Measurements from ENCODE around the gene GABRA4. TPM values are rescaled to one million over a fixed set of nuclear protein-coding genes. Genes with fewer than 3 reads are reported as not detected.

GABRA4 gene
- total and polyA plus RNA-seq, 2 experiments from 2014 or later: 1.5 to 1.9 TPM

- no peak overlapping the region for H3K4me2 ChIP-seq
- peaks cover 17% of the 10 kb centered on the region for H3K9me2 ChIP-seq (ENCODE audit: insufficient read depth)
- H3K4me1 Mint-ChIP-seq: no peaks in the 10 kb centered on the region
- no peaks in the 10 kb centered on the region for H3F3A ChIP-seq (replicated peaks; ENCODE audit: low read depth)
- H3K4me3 ChIP-seq: no peak overlapping the region
- peaks cover 4% of the 10 kb centered on the region; the same call in 1 of the 3 replicates for H3K36me3 Mint-ChIP-seq (ENCODE audit: low read depth)
- DNase-seq (ENCODE audit: low spot score) (no peak), ATAC-seq (no peak)
- no peaks in the 10 kb centered on the region for H3K79me2 ChIP-seq (replicated peaks; ENCODE audit: insufficient read depth)
- H2AFZ ChIP-seq: no peak overlapping the region
- H3K4me1 ChIP-seq (ENCODE audit: insufficient read depth): no peaks in the 10 kb centered on the region
- H3K36me3 ChIP-seq (ENCODE audit: insufficient read depth): no peaks in the 10 kb centered on the region
- TF ChIP-seq ZNF114 (CRISPR knock-in tag; IDR thresholded peaks at IDR 0.05): no peak
- TF ChIP-seq CREB1 (CRISPR knock-in tag; IDR thresholded peaks at IDR 0.05; ENCODE audit: low read depth): no peak
- TF ChIP-seq REST (IDR thresholded peaks at IDR 0.05; ENCODE audit: unreplicated experiment): no peak
- TF ChIP-seq, protein P1, sequence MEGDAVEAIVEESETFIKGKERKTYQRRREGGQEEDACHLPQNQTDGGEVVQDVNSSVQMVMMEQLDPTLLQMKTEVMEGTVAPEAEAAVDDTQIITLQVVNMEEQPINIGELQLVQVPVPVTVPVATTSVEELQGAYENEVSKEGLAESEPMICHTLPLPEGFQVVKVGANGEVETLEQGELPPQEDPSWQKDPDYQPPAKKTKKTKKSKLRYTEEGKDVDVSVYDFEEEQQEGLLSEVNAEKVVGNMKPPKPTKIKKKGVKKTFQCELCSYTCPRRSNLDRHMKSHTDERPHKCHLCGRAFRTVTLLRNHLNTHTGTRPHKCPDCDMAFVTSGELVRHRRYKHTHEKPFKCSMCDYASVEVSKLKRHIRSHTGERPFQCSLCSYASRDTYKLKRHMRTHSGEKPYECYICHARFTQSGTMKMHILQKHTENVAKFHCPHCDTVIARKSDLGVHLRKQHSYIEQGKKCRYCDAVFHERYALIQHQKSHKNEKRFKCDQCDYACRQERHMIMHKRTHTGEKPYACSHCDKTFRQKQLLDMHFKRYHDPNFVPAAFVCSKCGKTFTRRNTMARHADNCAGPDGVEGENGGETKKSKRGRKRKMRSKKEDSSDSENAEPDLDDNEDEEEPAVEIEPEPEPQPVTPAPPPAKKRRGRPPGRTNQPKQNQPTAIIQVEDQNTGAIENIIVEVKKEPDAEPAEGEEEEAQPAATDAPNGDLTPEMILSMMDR (conservative IDR thresholded peaks at IDR 0.05; ENCODE audit: low read depth in 2 of 2): no peak
- no peak for TF ChIP-seq POLR2AphosphoS5 (IDR thresholded peaks at IDR 0.05; ENCODE audit: low read depth)
- no peak for TF ChIP-seq ZNF462 (CRISPR knock-in tag; IDR thresholded peaks at IDR 0.05)
- TF ChIP-seq EZH2 (IDR thresholded peaks at IDR 0.05; ENCODE audit: low read depth, unreplicated experiment): no peak
- no peak overlapping the region for H3K27ac Mint-ChIP-seq
- H3K27me3 Mint-ChIP-seq (ENCODE audit: insufficient read depth, low read depth, poor library complexity): no peaks in the 10 kb centered on the region
- no peaks in the 10 kb centered on the region for H4K20me1 ChIP-seq (replicated peaks; ENCODE audit: insufficient read depth)
- no peak overlapping the region for H3K27ac ChIP-seq (ENCODE audit: low read depth)
- no peaks in the 10 kb centered on the region for H3K27me3 ChIP-seq (ENCODE audit: insufficient read depth)
- H3K4me3 Mint-ChIP-seq: no peak overlapping the region
- H3K9me3 Mint-ChIP-seq: peaks cover 79% of the 10 kb centered on the region
Measured at GRCh38 chr4:46889410-46889809, 104.0 kb downstream of the GABRA4 start.
